Measurements from ENCODE around the gene NDUFC2. TPM values are rescaled to one million over a fixed set of nuclear protein-coding genes. Genes with fewer than 3 reads are reported as not detected.

NDUFC2 gene
- total and polyA plus RNA-seq, 2 of the 13 experiments (the other 11 are each of a cell fraction or from before 2014, with no cell fraction given): 256 to 363 TPM

DNA sequence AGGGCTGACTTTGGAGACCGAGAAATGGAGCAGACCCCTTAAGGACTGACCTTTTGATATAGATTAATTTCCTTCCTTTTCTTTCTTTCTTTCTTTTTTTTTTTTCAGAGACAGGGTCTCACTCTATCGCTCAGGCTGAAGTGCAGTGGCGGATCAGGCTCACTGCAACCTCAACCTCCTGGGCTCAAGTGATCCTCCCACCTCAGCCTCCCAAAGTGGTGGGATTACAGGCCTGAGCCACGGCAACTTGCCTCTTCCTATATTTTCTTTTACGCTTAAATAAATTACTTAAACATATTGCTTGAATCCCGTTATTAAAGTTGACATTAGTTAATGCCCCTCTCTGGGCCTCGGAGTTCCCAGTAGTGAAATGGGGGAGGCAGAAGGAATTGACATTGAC lies 56.2 kb downstream of the NDUFC2 start (continued):
- TF ChIP-seq, protein P1, sequence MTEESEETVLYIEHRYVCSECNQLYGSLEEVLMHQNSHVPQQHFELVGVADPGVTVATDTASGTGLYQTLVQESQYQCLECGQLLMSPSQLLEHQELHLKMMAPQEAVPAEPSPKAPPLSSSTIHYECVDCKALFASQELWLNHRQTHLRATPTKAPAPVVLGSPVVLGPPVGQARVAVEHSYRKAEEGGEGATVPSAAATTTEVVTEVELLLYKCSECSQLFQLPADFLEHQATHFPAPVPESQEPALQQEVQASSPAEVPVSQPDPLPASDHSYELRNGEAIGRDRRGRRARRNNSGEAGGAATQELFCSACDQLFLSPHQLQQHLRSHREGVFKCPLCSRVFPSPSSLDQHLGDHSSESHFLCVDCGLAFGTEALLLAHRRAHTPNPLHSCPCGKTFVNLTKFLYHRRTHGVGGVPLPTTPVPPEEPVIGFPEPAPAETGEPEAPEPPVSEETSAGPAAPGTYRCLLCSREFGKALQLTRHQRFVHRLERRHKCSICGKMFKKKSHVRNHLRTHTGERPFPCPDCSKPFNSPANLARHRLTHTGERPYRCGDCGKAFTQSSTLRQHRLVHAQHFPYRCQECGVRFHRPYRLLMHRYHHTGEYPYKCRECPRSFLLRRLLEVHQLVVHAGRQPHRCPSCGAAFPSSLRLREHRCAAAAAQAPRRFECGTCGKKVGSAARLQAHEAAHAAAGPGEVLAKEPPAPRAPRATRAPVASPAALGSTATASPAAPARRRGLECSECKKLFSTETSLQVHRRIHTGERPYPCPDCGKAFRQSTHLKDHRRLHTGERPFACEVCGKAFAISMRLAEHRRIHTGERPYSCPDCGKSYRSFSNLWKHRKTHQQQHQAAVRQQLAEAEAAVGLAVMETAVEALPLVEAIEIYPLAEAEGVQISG (CRISPR knock-in tag; IDR thresholded peaks at IDR 0.05): no peak; the same call in 1 of the 2 replicates
- TF ChIP-seq FOSL1 (CRISPR knock-in tag; IDR thresholded peaks at IDR 0.05; ENCODE audit: borderline replicate concordance): no peak
- TF ChIP-seq ZFP62 (CRISPR knock-in tag; IDR thresholded peaks at IDR 0.05): no peak
- no peak for TF ChIP-seq ZNF644 (CRISPR knock-in tag; IDR thresholded peaks at IDR 0.05; ENCODE audit: low read depth)
- no peak for TF ChIP-seq CSRNP1 (CRISPR knock-in tag; IDR thresholded peaks at IDR 0.05)
- TF ChIP-seq ZNF441 (CRISPR knock-in tag; IDR thresholded peaks at IDR 0.05; ENCODE audit: borderline replicate concordance): no peak
- TF ChIP-seq ARID4A (CRISPR knock-in tag; IDR thresholded peaks at IDR 0.05; ENCODE audit: borderline replicate concordance): no peak
- no peak for TF ChIP-seq SPEN (CRISPR knock-in tag; IDR thresholded peaks at IDR 0.05; ENCODE audit: low read depth)
- no peak for TF ChIP-seq AKAP8 (CRISPR knock-in tag; IDR thresholded peaks at IDR 0.05)
- no peak for TF ChIP-seq NFYB (CRISPR knock-in tag; IDR thresholded peaks at IDR 0.05)
